Fibroblast of skin of left biceps (primary cell): ENCODE measurements around the gene SERGEF.

Experiments used
- DNase-seq, 2 experiments: peaks; one replicate each; pipeline ENCODE4 v3.0.0-alpha.2; 2013; ENCODE audit warnings: low read depth in 2 of 2

The SERGEF gene

GRCh38 chr11:17951685-17952388 lies 61.0 kb downstream of the SERGEF start:
- DNase-seq, result no peak

- DNase-seq, result no peak
Observed at GRCh38 chr11:17950644-17951043, 62.2 kb downstream of the SERGEF start.

GRCh38 chr11:17948296-17948695 lies 64.6 kb downstream of the SERGEF start:
- no peak for DNase-seq

- no peak for DNase-seq
Observed at GRCh38 chr11:17939542-17939941, 73.3 kb downstream of the SERGEF start.

GRCh38 chr11:17936790-17937189 lies 76.1 kb downstream of the SERGEF start:
- DNase-seq, result no peak

- DNase-seq, result no peak
Observed at GRCh38 chr11:17934194-17934593, 78.7 kb downstream of the SERGEF start.

GRCh38 chr11:17933708-17934107 lies 79.1 kb downstream of the SERGEF start:
- no peak for DNase-seq

- no peak for DNase-seq
Observed at GRCh38 chr11:17932472-17932871, 80.4 kb downstream of the SERGEF start.

GRCh38 chr11:17931595-17931994 lies 81.3 kb downstream of the SERGEF start:
- no peak for DNase-seq

- no peak for DNase-seq
Observed at GRCh38 chr11:17930544-17931125, 82.2 kb downstream of the SERGEF start.

- no peak for DNase-seq
Observed at GRCh38 chr11:17929171-17929570, 83.7 kb downstream of the SERGEF start.

- peak; percentile 45 to 49 for DNase-seq
Observed at GRCh38 chr11:17927681-17928343, 85.0 kb downstream of the SERGEF start.

GRCh38 chr11:17927041-17927440 lies 85.8 kb downstream of the SERGEF start:
- DNase-seq, result no peak

- no peak for DNase-seq
Observed at GRCh38 chr11:17924713-17925112, 88.1 kb downstream of the SERGEF start.

GRCh38 chr11:17923217-17923616 lies 89.6 kb downstream of the SERGEF start:
- DNase-seq, result peak in 1 of 2 experiments; percentile 42

- no peak for DNase-seq
Observed at GRCh38 chr11:17922416-17922788, 90.4 kb downstream of the SERGEF start.

- peak in 1 of 2 experiments; percentile 28 for DNase-seq
Observed at GRCh38 chr11:17921659-17922415, 91.0 kb downstream of the SERGEF start.

- no peak for DNase-seq
Observed at GRCh38 chr11:17918049-17918605, 94.7 kb downstream of the SERGEF start.

GRCh38 chr11:17917556-17917955 lies 95.3 kb downstream of the SERGEF start:
- no peak for DNase-seq

- DNase-seq, result no peak
Observed at GRCh38 chr11:17915500-17916143, 97.2 kb downstream of the SERGEF start.

- DNase-seq, result no peak
Observed at GRCh38 chr11:17914957-17915356, 97.9 kb downstream of the SERGEF start.

- DNase-seq, result no peak
Observed at GRCh38 chr11:17907046-17907445, 105.8 kb downstream of the SERGEF start.
